Erythroblast (primary cell): ENCODE results near the gene ASPG.
A peak's percentile ranks its signal among the peaks of the same experiment; 100 is the strongest.

ENCODE experiments used
- DNase-seq, 2 experiments: peaks; one replicate each; lab custom pipeline; 2025; lab: John Stamatoyannopoulos, UW
- GATA1 ChIP-seq: IDR thresholded peaks from 2 replicates; pipeline ENCODE4 v1.6.1; 2011; ENCODE audit warnings: low read depth, mild to moderate bottlenecking, control low read depth, low read length, moderate library complexity
- POLR2A ChIP-seq: IDR thresholded peaks from 2 replicates; pipeline ENCODE4 v1.6.1; 2011; ENCODE audit warnings: mild to moderate bottlenecking, low read length

Gene ASPG

GRCh38 chr14:104130974-104131651, 45.6 kb downstream of the ASPG start:
- TF ChIP-seq POLR2A: no peak
- no peak for TF ChIP-seq GATA1
- peak in 1 of 2 experiments; percentile 38 for DNase-seq

GRCh38 chr14:104131968-104132732, 46.6 kb downstream of the ASPG start:
- TF ChIP-seq GATA1 (no peak), POLR2A (no peak)
- DNase-seq: no peak

GRCh38 chr14:104132981-104133380, 47.5 kb downstream of the ASPG start:
- TF ChIP-seq POLR2A (no peak), GATA1 (no peak)

GRCh38 chr14:104133496-104133895, 48.0 kb downstream of the ASPG start:
- DNase-seq: no peak
- no peak for TF ChIP-seq POLR2A
- no peak for TF ChIP-seq GATA1

More at GRCh38 chr14:104132981-104133380, 47.5 kb downstream of the ASPG start:
- no peak for DNase-seq

GRCh38 chr14:104134061-104134965, 48.8 kb downstream of the ASPG start:
- TF ChIP-seq GATA1: no peak
- no peak for TF ChIP-seq POLR2A
- DNase-seq: no peak

- peak; percentile 22 to 23 for DNase-seq
- TF ChIP-seq GATA1 (no peak), POLR2A (no peak)
Measured at GRCh38 chr14:104135121-104135903, 49.8 kb downstream of the ASPG start.

- TF ChIP-seq GATA1 (no peak), POLR2A (no peak)
- no peak for DNase-seq
Measured at GRCh38 chr14:104135904-104136471, 50.5 kb downstream of the ASPG start.

- DNase-seq: peak; percentile 33 to 52
- TF ChIP-seq POLR2A (no peak), GATA1 (no peak)
Measured at GRCh38 chr14:104136472-104137296, 51.2 kb downstream of the ASPG start.

GRCh38 chr14:104137297-104138097, 52.0 kb downstream of the ASPG start:
- TF ChIP-seq GATA1 (no peak), POLR2A (no peak)
- DNase-seq: peak; percentile 76 to 88

GRCh38 chr14:104138098-104138717, 52.7 kb downstream of the ASPG start, which contains the start of gene KIF26A:
Gene KIF26A (plus strand): TSS chr14:104138587. CDS start chr14:104138723, 136 bp downstream.
- no peak for TF ChIP-seq GATA1
- no peak for TF ChIP-seq POLR2A
- DNase-seq: peak; percentile 56 to 76
